HCT116 (cell line): ENCODE measurements around the gene SELENBP1. TPM values are rescaled to one million over a fixed set of nuclear protein-coding genes. Genes with fewer than 3 reads are reported as not detected.
"Not testable (repeated sequence)": the region's sequence is repeated elsewhere in the genome, so short reads cannot be mapped to it uniquely, and the experiment has no call there.

Experiments
- ATAC-seq: fragments of 200-7000 bp; cut with Tn5 transposase; 2 replicates; pipeline ENCODE4 v1.9.1; 2020; ENCODE audit warnings: mild to moderate bottlenecking, moderate library complexity
- BruUV-seq: library from RNA; stranded (reverse); fragments of 400-500 nt; replicated peaks from 2 replicates; lab custom pipeline; 2021; lab: Mats Ljungman, UMichigan
- CTCF ChIA-PET: fragments of 300-600 bp; sonication (Branson Sonifier 250); formaldehyde crosslinking; loops from one replicate; lab custom pipeline; 2021; ENCODE audit warnings: antibody characterized with exemption; lab: Charles Lee
- POLR2A ChIA-PET: fragments of 300-600, 350-600 bp; sonication (Branson Sonifier 250); formaldehyde crosslinking; loops from one replicate; lab custom pipeline; 2021; ENCODE audit warnings: antibody characterized with exemption; lab: Charles Lee
- RAD21 ChIA-PET, 2 experiments: fragments of 300-600 bp; sonication (Branson Sonifier 250); formaldehyde crosslinking; loops; one replicate each; lab custom pipeline; 2023; ENCODE audit warnings: low total read pairs in 2 of 2; ENCODE audit not compliant: uncharacterized antibody in 2 of 2, unreplicated experiment in 2 of 2, low non-redundant PET in 1 of 2; lab: Charles Lee
- DNase-seq: peaks from one replicate; pipeline ENCODE4 v3.0.0-alpha.2; 2010; ENCODE audit warnings: low read depth, low spot score
- H2AFZ ChIP-seq: fragments of 200-600 bp; shearing (Covaris generic), sonication (generic); 2 replicates; pipeline ENCODE4 v1.6.1; 2017; ENCODE audit warnings: low read depth, mixed run types, mixed read lengths, antibody characterized with exemption, low read length; ENCODE audit not compliant: poor library complexity, severe bottlenecking
- H3K27ac ChIP-seq: 2 replicates; pipeline ENCODE4 v1.5.1; 2012; ENCODE audit warnings: low read depth, low read length
- H3K27me3 ChIP-seq: fragments of 200-600 bp; sonication (generic); 2 replicates; pipeline ENCODE4 v1.6.1; 2016; ENCODE audit warnings: mixed run types, low read length, mixed read lengths; ENCODE audit not compliant: insufficient read depth
- H3K36me3 ChIP-seq, 2 experiments: fragments of 200-500 bp in 1 of 2; fragments of 200-600 bp in 1 of 2; sonication (Bioruptor generic) in 1 of 2; sonication (generic) in 1 of 2; 2 replicates each; pipeline versions ENCODE4 v1.5.1 to v1.6.1; 2014 to 2016; ENCODE audit warnings: low read length in 2 of 2, inconsistent platforms in 1 of 2, mixed read lengths in 1 of 2, mixed run types in 1 of 2; ENCODE audit not compliant: insufficient read depth in 2 of 2, control insufficient read depth in 1 of 2
- H3K4me1 ChIP-seq, 2 experiments: fragments of 200-600 bp in 1 of 2; sonication (generic) in 1 of 2; 2 replicates each; pipeline versions ENCODE4 v1.5.1 to v1.6.1; 2012 to 2017; ENCODE audit warnings: low read length in 2 of 2, inconsistent platforms in 1 of 2, mild to moderate bottlenecking in 1 of 2, mixed read lengths in 1 of 2, mixed run types in 1 of 2, moderate library complexity in 1 of 2; ENCODE audit not compliant: insufficient read depth in 2 of 2, control insufficient read depth in 1 of 2
- H3K4me2 ChIP-seq: fragments of 200-600 bp; sonication (generic); 2 replicates; pipeline ENCODE4 v1.6.1; 2017; ENCODE audit warnings: mixed run types, low read length, mixed read lengths
- H3K4me3 ChIP-seq, 2 experiments: fragments of 200-600 bp in 1 of 2; sonication (generic) in 1 of 2; replicated peaks in 1 of 2; 2 replicates each; pipeline ENCODE4 v1.5.1; 2011 to 2016; ENCODE audit warnings: low read length in 2 of 2, control low read depth in 1 of 2, low read depth in 1 of 2, mild to moderate bottlenecking in 1 of 2, mixed read lengths in 1 of 2, mixed run types in 1 of 2
- H3K79me2 ChIP-seq: fragments of 200-600 bp; sonication (generic); 2 replicates; pipeline ENCODE4 v1.6.1; 2017; ENCODE audit warnings: mild to moderate bottlenecking, mixed run types, low read length, moderate library complexity, mixed read lengths; ENCODE audit not compliant: insufficient read depth
- H3K9ac ChIP-seq: fragments of 200-600 bp; sonication (generic); 2 replicates; pipeline ENCODE4 v1.6.1; 2016; ENCODE audit warnings: low read length, mixed read lengths
- H3K9me2 ChIP-seq: fragments of 200-600 bp; sonication (generic), shearing (Covaris generic); 2 replicates; pipeline ENCODE4 v1.6.1; 2017; ENCODE audit warnings: mixed run types, mild to moderate bottlenecking, moderate library complexity; ENCODE audit not compliant: insufficient read depth
- H3K9me3 ChIP-seq, 2 experiments: fragments of 200-500 bp in 1 of 2; fragments of 200-600 bp in 1 of 2; sonication (Bioruptor generic) in 1 of 2; sonication (generic) in 1 of 2; 2 replicates each; pipeline ENCODE4 v1.6.1; 2014 to 2017; ENCODE audit warnings: low read length in 2 of 2, mixed read lengths in 2 of 2, inconsistent platforms in 1 of 2, low read depth in 1 of 2, mild to moderate bottlenecking in 1 of 2, mixed run types in 1 of 2, moderate library complexity in 1 of 2; ENCODE audit not compliant: control insufficient read depth in 1 of 2, insufficient read depth in 1 of 2
- H4K20me1 ChIP-seq: fragments of 200-600 bp; sonication (generic), shearing (Covaris generic); 2 replicates; pipeline ENCODE4 v1.6.1; 2017; ENCODE audit warnings: mixed run types, mild to moderate bottlenecking, moderate library complexity; ENCODE audit not compliant: insufficient read depth
- CTCF ChIP-seq, 3 experiments: fragments of 200-600 bp in 1 of 3; sonication (generic) in 1 of 3; IDR thresholded peaks in 2 of 3; conservative IDR thresholded peaks in 1 of 3; 2 replicates each; pipeline ENCODE4 v1.5.1; 2012 to 2017; ENCODE audit warnings: low read depth in 2 of 3, low read length in 2 of 3, antibody characterized with exemption in 1 of 3, borderline replicate concordance in 1 of 3, control low read depth in 1 of 3, mild to moderate bottlenecking in 1 of 3, mixed read lengths in 1 of 3, mixed run types in 1 of 3, moderate library complexity in 1 of 3; ENCODE audit not compliant: insufficient read depth in 1 of 3
- EZH2 ChIP-seq: fragments of 200-600 bp; sonication (generic); IDR thresholded peaks from 2 replicates; pipeline ENCODE4 v1.6.1; 2017; ENCODE audit warnings: antibody characterized with exemption, mixed run types
- EZH2phosphoT487 ChIP-seq: fragments of 200-600 bp; IDR thresholded peaks from 2 replicates; pipeline ENCODE4 v1.6.1; 2018; ENCODE audit warnings: antibody characterized with exemption, borderline replicate concordance
- JUND ChIP-seq: IDR thresholded peaks from 2 replicates; pipeline ENCODE4 v1.6.1; 2012
- POLR2A ChIP-seq: IDR thresholded peaks from 2 replicates; pipeline ENCODE4 v1.7.0; 2011; ENCODE audit warnings: borderline replicate concordance; ENCODE audit not compliant: insufficient read depth, insufficient read length; ENCODE audit errors: extremely low read depth
- SRF ChIP-seq: IDR thresholded peaks from 2 replicates; pipeline ENCODE4 v1.6.1; 2012; ENCODE audit warnings: low read depth
- TCF7L2 ChIP-seq: IDR thresholded peaks from 2 replicates; pipeline ENCODE4 v1.7.0; 2011; ENCODE audit warnings: borderline replicate concordance, inconsistent platforms; ENCODE audit not compliant: insufficient read depth, insufficient read length; ENCODE audit errors: extremely low read depth
- ZBTB33 ChIP-seq: IDR thresholded peaks from 2 replicates; pipeline ENCODE4 v1.6.1; 2011; ENCODE audit warnings: mild to moderate bottlenecking, low read length, moderate library complexity; ENCODE audit not compliant: insufficient replicate concordance; ENCODE audit errors: extremely low read depth
- ZFX ChIP-seq: fragments of 450-650 bp; IDR thresholded peaks from 2 replicates; pipeline ENCODE4 v1.6.1; 2017
- ZNF274 ChIP-seq: fragments of 200-500 bp; sonication (Bioruptor generic); IDR thresholded peaks from 2 replicates; pipeline ENCODE4 v1.6.1; 2014; ENCODE audit warnings: mild to moderate bottlenecking, low read depth, low read length, inconsistent platforms
- intact Hi-C: fragments of 100-400 bp; cut with micrococcal nuclease; formaldehyde crosslinking; loops from 2 replicates; pipeline ENCODE4 v1.10.0; 2022
- total RNA-seq: library from RNA; stranded (reverse); gene quantifications from one replicate; pipeline ENCODE4 v1.2.1, GENCODE V29; 2021; ENCODE audit not compliant: unreplicated experiment

SELENBP1 gene
- total RNA-seq, 1 experiment from 2014 or later = 0.42 TPM

- intact Hi-C loops = no loop called here
- Histone ChIP-seq H3K9ac (no peak overlapping the region), H3K9me2 (no peaks in the 10 kb centered on the region), H3K4me3 (no peak overlapping the region), H3K79me2 (no peaks in the 10 kb centered on the region), H3K27me3 (no peaks in the 10 kb centered on the region), H3K4me2 (no peak overlapping the region), H3K9me3 (peaks cover 0 to 10% of the 10 kb centered on the region in 2 experiments; a peak in 1 of 4 replicates), H3K36me3 (no peaks in the 10 kb centered on the region), H2AFZ (no peak overlapping the region), H4K20me1 (no peaks in the 10 kb centered on the region), H3K27ac (no peak overlapping the region), H3K4me1 (peaks cover 5 to 9% of the 10 kb centered on the region in 2 experiments)
- ATAC-seq (no peak), DNase-seq (no peak)
- BruUV-seq = no TSS peak
- ChIA-PET RAD21 (no interaction called here), CTCF (no interaction called here), POLR2A (interaction anchor here (0.6 kb wide), 1 partner anchor 642 kb away, joined by 3 read pairs; no protein-coding TSS in a partner anchor)
- no peak for TF ChIP-seq POLR2A
- TF ChIP-seq JUND = no peak
- TF ChIP-seq EZH2phosphoT487 = no peak
- TF ChIP-seq ZBTB33 = no peak
- TF ChIP-seq ZFX = no peak
- TF ChIP-seq ZNF274 = no peak
- no peak for TF ChIP-seq SRF
- TF ChIP-seq EZH2 = no peak
- no peak for TF ChIP-seq CTCF (IDR thresholded peaks at IDR 0.05 in 2 of 3, conservative IDR thresholded peaks at IDR 0.05 in 1 of 3; ENCODE audit: borderline replicate concordance in 1 of 3, insufficient read depth in 1 of 3, low read depth in 2 of 3, low read length in 2 of 3)
- no peak for TF ChIP-seq TCF7L2
These were observed 20.3 kb downstream of the SELENBP1 start for GRCh38 chr1:151352021-151352718.

DNA sequence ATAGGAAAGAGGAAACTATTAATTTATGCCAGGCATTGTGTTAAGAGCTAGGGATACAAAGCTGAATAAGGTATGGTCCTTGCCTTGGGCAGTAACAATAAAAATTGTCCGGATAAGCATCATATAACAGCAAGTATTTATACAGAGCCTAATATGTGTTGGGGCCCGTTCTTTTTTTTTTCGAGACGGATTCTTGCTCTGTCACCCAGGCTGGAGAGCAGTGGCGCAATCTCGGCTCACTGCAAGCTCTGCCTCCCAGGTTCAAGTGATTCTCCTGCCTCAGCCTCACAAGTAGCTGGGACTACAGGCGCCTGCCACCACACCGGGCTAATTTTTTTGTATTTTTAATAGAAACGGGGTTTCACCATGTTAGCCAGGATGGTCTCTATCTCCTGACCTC is 22.2 kb downstream of the SELENBP1 start:
- H2AFZ ChIP-seq, H3K4me2 ChIP-seq, H3K27me3 ChIP-seq, H3K9me2 ChIP-seq, H3K9ac ChIP-seq, BruUV-seq, RAD21 ChIA-PET, H3K36me3 ChIP-seq, H3K4me3 ChIP-seq, intact Hi-C loops, H3K9me3 ChIP-seq, H3K79me2 ChIP-seq, ATAC-seq, H3K27ac ChIP-seq, DNase-seq, H4K20me1 ChIP-seq: not testable (repeated sequence)
- POLR2A ChIA-PET = interaction anchor here (0.5 to 1.3 kb wide), 2 partner anchors 22 to 69 kb away, joined by 3 to 4 read pairs; no protein-coding TSS in a partner anchor
- CTCF ChIA-PET = interaction anchor here (1.1 to 2.6 kb wide), 2 partner anchors 9 to 50 kb away, joined by 3 to 14 read pairs; no protein-coding TSS in a partner anchor
- peaks cover 5 to 21% of the 10 kb centered on the region in 2 experiments for H3K4me1 ChIP-seq
